A204.1 (cell line): ENCODE results near the gene ELMOD3.
"Not testable (repeated sequence)": the region's sequence is repeated elsewhere in the genome, so short reads cannot be mapped to it uniquely, and the experiment has no call there.

ENCODE experiments used
- FAIRE-seq: peaks from 2 replicates; lab custom pipeline; 2012; peaks lifted over from hg19 to GRCh38; lab: Jason Lieb, UNC

The ELMOD3 gene

DNA sequence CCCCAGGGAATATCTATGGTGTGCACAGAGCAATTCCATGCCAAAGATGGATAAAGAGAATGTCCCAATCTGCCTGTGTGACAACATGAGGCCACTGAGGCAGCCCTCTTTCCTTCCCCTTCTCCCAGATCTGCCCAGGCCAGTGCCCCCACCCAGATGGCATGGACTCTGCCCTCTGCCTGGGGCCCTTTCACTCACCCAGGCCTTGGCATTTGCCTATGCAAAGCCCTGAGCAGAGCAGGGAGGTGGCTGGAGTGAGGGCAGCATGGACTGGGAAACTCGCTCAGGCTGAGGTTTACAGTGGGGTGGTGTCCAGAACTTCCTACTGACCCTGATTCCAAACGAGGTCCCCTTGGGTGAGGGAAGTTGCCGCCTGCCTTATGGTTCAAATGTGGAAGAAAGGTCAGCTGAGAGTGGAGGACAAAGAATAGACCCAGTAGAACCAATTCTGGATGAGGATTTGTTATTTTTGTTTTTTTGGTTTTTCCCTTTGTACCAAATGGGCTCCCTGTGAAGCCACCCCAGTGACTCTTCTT is 72.8 kb downstream of the ELMOD3 start:
- no peak for FAIRE-seq

- no peak for FAIRE-seq
Measured at GRCh38 chr2:85428343-85428881, 73.8 kb downstream of the ELMOD3 start.

GRCh38 chr2:85429213-85429923 is 74.8 kb downstream of the ELMOD3 start:
- no peak for FAIRE-seq

DNA sequence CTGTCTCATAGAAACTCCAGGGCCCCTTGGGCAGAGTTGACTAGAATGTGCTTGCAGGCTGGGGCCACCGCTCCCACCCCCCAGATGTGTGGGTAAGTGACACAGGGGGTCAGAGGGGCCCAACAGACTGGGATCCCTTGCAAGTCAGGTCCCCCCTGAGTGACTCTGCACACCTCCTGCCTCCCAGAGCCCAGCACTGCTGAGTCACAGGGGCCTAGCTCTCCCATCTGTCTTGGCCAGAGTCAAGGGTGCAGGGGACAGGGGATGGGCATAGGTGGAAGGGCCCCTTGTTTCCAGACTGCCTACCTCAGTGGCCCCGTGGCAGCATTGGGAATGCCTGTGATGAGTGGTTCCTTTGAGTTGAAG is 75.3 kb downstream of the ELMOD3 start:
- no peak for FAIRE-seq

GRCh38 chr2:85430752-85431569 is 76.4 kb downstream of the ELMOD3 start:
- FAIRE-seq: no peak

- no peak for FAIRE-seq
Measured at GRCh38 chr2:85431570-85432205, 77.1 kb downstream of the ELMOD3 start.

DNA sequence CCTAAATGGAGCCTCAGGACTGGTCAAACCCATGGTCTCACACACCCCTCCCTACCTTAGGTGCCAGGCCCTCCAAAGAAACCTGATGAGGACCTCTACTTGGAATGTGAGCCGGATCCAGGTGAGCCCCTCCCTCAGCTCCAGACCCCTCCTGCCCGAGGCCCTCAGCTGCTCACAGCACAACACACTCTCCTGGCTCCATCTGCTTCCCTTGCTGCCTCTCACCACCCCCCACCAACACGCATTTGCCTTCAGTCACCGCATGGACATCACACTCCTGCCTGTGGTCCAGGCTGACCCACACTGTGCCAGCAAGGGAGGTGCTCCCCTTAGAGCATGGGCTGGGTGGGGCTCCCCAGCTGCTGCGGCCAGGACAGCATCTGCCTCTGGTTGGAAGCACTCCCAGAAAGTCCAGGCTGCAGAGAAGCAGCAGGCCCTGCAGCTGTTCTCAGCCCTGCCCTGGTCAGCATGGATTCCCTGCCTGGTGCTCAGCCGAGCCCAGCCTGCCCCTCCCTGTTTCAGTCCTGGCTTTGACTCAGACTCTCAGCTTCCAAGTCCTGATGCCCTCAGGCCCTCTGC is 79.0 kb downstream of the ELMOD3 start:
- FAIRE-seq: no peak

- FAIRE-seq: no peak
Measured at GRCh38 chr2:85434696-85435095, 80.1 kb downstream of the ELMOD3 start.

GRCh38 chr2:85435220-85435958 is 80.8 kb downstream of the ELMOD3 start:
- FAIRE-seq: no peak

- FAIRE-seq: no peak
Measured at GRCh38 chr2:85435981-85436835, 81.6 kb downstream of the ELMOD3 start.

GRCh38 chr2:85436836-85437487 is 82.4 kb downstream of the ELMOD3 start:
- no peak for FAIRE-seq

GRCh38 chr2:85437488-85438200 is 83.1 kb downstream of the ELMOD3 start:
- no peak for FAIRE-seq

DNA sequence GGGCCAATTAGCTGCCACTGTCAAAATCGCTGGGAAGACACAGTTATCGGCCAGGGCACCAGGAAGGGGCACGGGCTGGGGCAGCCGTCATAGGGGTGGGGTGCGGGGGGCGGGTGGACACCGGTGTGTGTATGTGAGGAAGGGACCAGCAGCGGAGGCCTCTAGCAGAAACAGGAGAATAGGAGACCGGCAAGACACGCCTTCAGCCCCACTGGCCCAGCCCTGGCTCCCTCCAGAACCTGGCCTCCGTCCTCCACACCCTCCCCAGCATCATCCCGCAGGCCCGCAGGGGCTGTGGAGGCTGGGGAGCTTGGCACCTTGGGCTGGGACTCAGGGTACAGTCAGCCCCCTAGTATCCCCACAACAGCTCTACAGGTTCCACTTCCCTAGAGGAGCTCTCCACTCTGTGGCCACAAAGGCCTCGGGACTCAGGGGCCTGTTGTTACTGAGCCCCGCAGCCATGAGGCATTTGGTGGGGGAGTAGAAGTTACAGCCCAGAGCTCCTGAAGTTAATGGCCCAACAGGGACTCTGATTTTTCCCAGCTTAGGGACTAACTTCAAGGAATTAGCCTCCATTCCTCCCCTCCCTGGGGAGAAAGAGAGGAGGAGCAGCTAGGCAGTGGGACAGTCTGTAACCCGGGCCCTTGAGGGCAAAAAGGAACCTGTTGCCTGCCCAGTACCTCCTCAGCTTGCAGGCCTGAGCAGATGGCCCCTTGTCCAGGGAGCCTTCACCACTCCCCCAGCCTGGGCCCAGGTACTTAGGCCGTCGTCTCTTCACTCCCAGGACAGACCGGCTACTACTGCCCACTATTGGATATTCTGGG is 83.8 kb downstream of the ELMOD3 start:
- FAIRE-seq: no peak

DNA sequence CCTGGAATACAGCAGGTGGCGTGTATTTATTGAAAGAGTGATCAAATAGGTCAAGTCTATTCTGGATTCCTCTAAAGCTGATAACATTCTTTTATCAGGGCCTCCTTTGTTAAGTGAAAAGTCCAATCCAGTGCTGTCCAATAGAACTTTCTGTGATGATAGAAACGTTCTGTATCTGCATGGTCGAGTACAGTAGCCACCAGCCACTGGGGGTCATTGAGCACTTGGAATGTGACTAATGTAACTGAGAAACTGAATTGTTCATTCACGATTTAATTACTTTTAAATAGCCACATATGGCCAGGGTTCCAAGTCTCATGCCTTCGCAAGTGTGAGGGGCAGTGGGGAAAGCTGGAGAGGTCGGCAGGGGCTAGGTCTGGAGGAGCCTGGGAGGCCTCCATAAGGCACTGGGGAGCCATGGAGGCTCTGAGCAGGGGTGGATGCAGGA is 84.5 kb downstream of the ELMOD3 start:
- no peak for FAIRE-seq

GRCh38 chr2:85439569-85439968 is 85.0 kb downstream of the ELMOD3 start:
- not testable (repeated sequence) for FAIRE-seq

- FAIRE-seq: no peak
Measured at GRCh38 chr2:85439986-85440385, 85.4 kb downstream of the ELMOD3 start.

DNA sequence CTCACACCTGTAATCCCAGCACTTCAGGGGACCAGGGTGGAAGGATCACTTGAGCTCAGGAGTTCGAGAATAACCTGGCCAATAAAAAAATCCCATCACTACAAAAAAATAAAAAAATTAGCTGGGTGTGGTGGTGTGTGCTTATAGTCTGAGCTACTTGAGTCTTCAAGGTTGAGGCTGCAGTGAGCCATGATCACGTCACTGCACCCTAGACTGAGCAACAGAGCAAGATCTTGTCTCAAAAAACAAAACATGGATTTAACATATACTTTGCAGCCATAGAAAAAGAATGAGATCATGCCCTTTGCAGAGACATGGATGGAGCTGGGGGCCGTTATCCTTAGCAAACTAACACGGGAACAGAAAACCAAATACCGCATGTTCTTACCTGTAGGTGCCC is 86.2 kb downstream of the ELMOD3 start:
- FAIRE-seq: no peak
